Psoas muscle (tissue), 8 donors: ENCODE results near the gene RPL4. TPM values are rescaled to one million over a fixed set of nuclear protein-coding genes. Genes with fewer than 3 reads are reported as not detected.
"Not testable (repeated sequence)": the region's sequence is repeated elsewhere in the genome, so short reads cannot be mapped to it uniquely, and the experiment has no call there.

Experiments
- ATAC-seq, 4 donors: fragments of 200-7000 bp; cut with Tn5 transposase; one replicate each; pipeline ENCODE4 v1.9.1; 2020; ENCODE audit warnings: moderate library complexity in 3 of 4, mild to moderate bottlenecking in 2 of 4
- DNase-seq, 2 donors: peaks; one replicate each; pipeline ENCODE4 v3.0.0-alpha.2; 2020
- H3K27ac ChIP-seq: fragments of 200-600 bp; one replicate; pipeline ENCODE4 v1.8.0; 2022
- H3K27me3 ChIP-seq, 3 donors: fragments of 200-600 bp in 1 of 3; one replicate each; pipeline versions ENCODE4 v1.6.1 to v1.8.0; 2013 to 2022; ENCODE audit warnings: low read length in 2 of 3, mild to moderate bottlenecking in 2 of 3, moderate library complexity in 1 of 3; ENCODE audit not compliant: insufficient read depth in 3 of 3
- H3K36me3 ChIP-seq, 2 donors: fragments of 200-600 bp in 1 of 2; one replicate each; pipeline versions ENCODE4 v1.6.1 to v1.8.0; 2013 to 2022; ENCODE audit warnings: low read depth in 1 of 2, mild to moderate bottlenecking in 1 of 2, moderate library complexity in 1 of 2; ENCODE audit not compliant: insufficient read depth in 1 of 2
- H3K4me1 ChIP-seq: fragments of 200-600 bp; one replicate; pipeline ENCODE4 v1.8.0; 2022
- H3K4me3 ChIP-seq: fragments of 200-600 bp; one replicate; pipeline ENCODE4 v1.8.0; 2022; ENCODE audit warnings: mild to moderate bottlenecking
- H3K9me3 ChIP-seq: fragments of 200-600 bp; one replicate; pipeline ENCODE4 v1.8.0; 2022
- WGBS, 3 donors: extraction: QIAGEN DNeasy Blood & Tissue Kit; methylation state at CpG; one replicate each; pipeline versions ENCODE4 v1.1.6 to v1.1.7; 2013; 5-methylcytosine and 5-hydroxymethylcytosine counted together
- intact Hi-C, 2 donors: fragments of 100-400 bp; cut with DNase I; formaldehyde crosslinking; loops; one replicate each; pipeline versions ENCODE4 v1.11.0 to v1.14.2; 2022
- polyA plus RNA-seq, 3 donors: library from polyadenylated mRNA; stranded (reverse); fragments of 200-250 nt; gene quantifications; one replicate each; pipeline ENCODE4 v1.2.3, GENCODE V29; 2013
- total RNA-seq, 4 donors: library from RNA; stranded (reverse); fragmentation: NEBNext Ultra II Directional in 2 of 4; extraction: Animal tissue kit (Norgen Biotek cat#: 25700) in 2 of 4; gene quantifications; one replicate each; pipeline versions ENCODE4 v1.2.1 to v1.2.4, GENCODE V29; 2021 to 2023
- TF ChIP-seq, protein P1 (sequence below): fragments of 200-600 bp; IDR thresholded peaks from one replicate; pipeline ENCODE4 v1.8.0; 2022; ENCODE audit warnings: antibody characterized with exemption
- donor health status: healthy with polysubstance abuse.
- donor health status: DM: no; HTN: no; CAD: no; lungs with moderate emphysema.
- donor health status: Bipolar disorder and iron deficiency.
- donor health status: healthy.
- donor health status: DM: yes; HTN: yes; CAD: no.
- donor health status: DM: no; HTN: no; CAD: no.
- donor health status: DM: no; HTN: no; CAD: no.
- donor health status: DM: yes; HTN: yes; CAD: no.

RPL4 gene
- total and polyA plus RNA-seq, 7 donors = 1,435 to 3,153 (median 2,180) TPM

DNA sequence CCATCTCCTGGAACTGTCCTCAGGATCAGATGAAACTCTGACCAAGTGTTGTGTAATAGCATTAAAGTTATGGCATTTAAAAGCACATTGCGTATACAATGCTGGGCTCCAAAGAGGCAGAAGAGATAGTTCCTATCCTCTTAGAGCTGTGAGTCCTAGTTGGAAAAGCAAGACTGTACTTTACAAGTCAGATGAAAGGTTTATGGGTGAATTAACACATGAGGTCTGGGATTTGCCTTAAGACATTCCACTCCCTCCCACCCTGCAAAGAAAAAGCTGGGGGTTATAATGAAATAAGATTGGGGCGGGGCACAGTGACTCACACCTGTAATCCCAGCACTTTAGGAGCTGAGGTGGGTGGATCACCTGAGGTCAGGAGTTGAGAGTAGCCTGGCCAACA, 42.7 kb downstream of the RPL4 start:
- Histone ChIP-seq H3K4me1 (no peaks in the 10 kb centered on the region), H3K27ac (no peak overlapping the region), H3K9me3 (no peaks in the 10 kb centered on the region), H3K36me3 (peaks cover 0 to 3% of the 10 kb centered on the region in 2 donors), H3K4me3 (no peak overlapping the region), H3K27me3 (no peaks in the 10 kb centered on the region)
- intact Hi-C loops = no loop called here
- DNase-seq (no peak), ATAC-seq (no peak)
- TF ChIP-seq, protein P1, sequence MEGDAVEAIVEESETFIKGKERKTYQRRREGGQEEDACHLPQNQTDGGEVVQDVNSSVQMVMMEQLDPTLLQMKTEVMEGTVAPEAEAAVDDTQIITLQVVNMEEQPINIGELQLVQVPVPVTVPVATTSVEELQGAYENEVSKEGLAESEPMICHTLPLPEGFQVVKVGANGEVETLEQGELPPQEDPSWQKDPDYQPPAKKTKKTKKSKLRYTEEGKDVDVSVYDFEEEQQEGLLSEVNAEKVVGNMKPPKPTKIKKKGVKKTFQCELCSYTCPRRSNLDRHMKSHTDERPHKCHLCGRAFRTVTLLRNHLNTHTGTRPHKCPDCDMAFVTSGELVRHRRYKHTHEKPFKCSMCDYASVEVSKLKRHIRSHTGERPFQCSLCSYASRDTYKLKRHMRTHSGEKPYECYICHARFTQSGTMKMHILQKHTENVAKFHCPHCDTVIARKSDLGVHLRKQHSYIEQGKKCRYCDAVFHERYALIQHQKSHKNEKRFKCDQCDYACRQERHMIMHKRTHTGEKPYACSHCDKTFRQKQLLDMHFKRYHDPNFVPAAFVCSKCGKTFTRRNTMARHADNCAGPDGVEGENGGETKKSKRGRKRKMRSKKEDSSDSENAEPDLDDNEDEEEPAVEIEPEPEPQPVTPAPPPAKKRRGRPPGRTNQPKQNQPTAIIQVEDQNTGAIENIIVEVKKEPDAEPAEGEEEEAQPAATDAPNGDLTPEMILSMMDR = no peak
- WGBS, 3 donors = 97 to 98% (median 97%) methylated on average over 2 of the region's 2 CpGs

- ATAC-seq, H3K27me3 ChIP-seq, H3K4me1 ChIP-seq, intact Hi-C loops, H3K9me3 ChIP-seq, H3K27ac ChIP-seq, H3K36me3 ChIP-seq, H3K4me3 ChIP-seq, DNase-seq: not testable (repeated sequence)
- WGBS, 3 donors = 97 to 98% (median 98%) methylated on average over 6 of the region's 6 CpGs
Measured at GRCh38 chr15:66461294-66461693, 43.4 kb downstream of the RPL4 start.

GRCh38 chr15:66459818-66460615, 44.6 kb downstream of the RPL4 start:
- DNase-seq (no peak), ATAC-seq (no peak)
- Histone ChIP-seq H3K4me3 (no peak overlapping the region), H3K9me3 (no peaks in the 10 kb centered on the region), H3K27me3 (no peaks in the 10 kb centered on the region), H3K4me1 (no peaks in the 10 kb centered on the region), H3K36me3 (peaks cover 0 to 3% of the 10 kb centered on the region in 2 donors), H3K27ac (no peak overlapping the region)
- intact Hi-C loops = no loop called here
- TF ChIP-seq, protein P1 = no peak
- WGBS, 3 donors = 93 to 96% (median 94%) methylated on average over 3 of the region's 3 CpGs

DNA sequence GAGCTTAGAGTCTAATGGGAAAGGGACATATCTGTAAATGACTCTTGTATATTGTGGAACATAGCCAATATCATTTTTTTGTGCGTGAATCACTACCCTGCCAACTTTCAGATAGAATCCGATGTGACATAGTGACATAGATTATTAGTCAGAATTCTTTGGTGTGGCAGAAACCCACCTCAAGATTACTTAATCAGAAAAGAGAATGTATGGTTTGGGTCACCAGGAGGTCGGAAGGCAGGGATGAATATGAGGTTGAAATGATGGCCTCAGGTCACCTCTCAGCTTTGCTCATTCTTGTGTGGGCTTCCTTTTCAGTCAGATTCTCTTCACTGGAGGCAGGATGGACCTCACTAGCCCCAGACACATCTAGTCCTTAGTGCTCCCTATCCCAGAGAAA, 48.4 kb downstream of the RPL4 start:
- ATAC-seq = no peak
- intact Hi-C loops = no loop called here
- WGBS, 3 donors = 72 to 90% (median 84%) methylated on average over 3 of the region's 3 CpGs

GRCh38 chr15:66454143-66454542, 50.5 kb downstream of the RPL4 start:
- TF ChIP-seq, protein P1 = no peak

More for the DNA sequence above, 48.4 kb downstream of the RPL4 start:
- Histone ChIP-seq H3K9me3 (no peaks in the 10 kb centered on the region), H3K27ac (no peak overlapping the region), H3K27me3 (no peaks in the 10 kb centered on the region), H3K4me3 (no peak overlapping the region), H3K4me1 (no peaks in the 10 kb centered on the region), H3K36me3 (peaks cover 0 to 8% of the 10 kb centered on the region in 2 donors)
- no peak for DNase-seq
- TF ChIP-seq, protein P1 = no peak

More at GRCh38 chr15:66454143-66454542, 50.5 kb downstream of the RPL4 start:
- Histone ChIP-seq H3K9me3 (no peaks in the 10 kb centered on the region), H3K4me3 (no peak overlapping the region), H3K27ac (no peak overlapping the region), H3K4me1 (no peaks in the 10 kb centered on the region), H3K36me3 (peaks cover 0 to 11% of the 10 kb centered on the region in 2 donors), H3K27me3 (no peaks in the 10 kb centered on the region)
- intact Hi-C loops = no loop called here
- ATAC-seq (no peak), DNase-seq (no peak)
- 91 to 94% (median 91%) methylated on average over 2 of the region's 2 CpGs for WGBS, 3 donors
